GM21723 (cell line): ENCODE results near the gene PLAAT5.

Experiments used
- ATAC-seq: cut with Tn5 transposase; IDR thresholded peaks from one replicate; pipeline ENCODE4 v1.9.1; 2021; ENCODE audit warnings: mild to moderate bottlenecking, moderate library complexity; ENCODE audit not compliant: unreplicated experiment

Gene PLAAT5

GRCh38 chr11:63512816-63513215 lies 21.8 kb upstream of the PLAAT5 start:
- no peak for ATAC-seq

DNA sequence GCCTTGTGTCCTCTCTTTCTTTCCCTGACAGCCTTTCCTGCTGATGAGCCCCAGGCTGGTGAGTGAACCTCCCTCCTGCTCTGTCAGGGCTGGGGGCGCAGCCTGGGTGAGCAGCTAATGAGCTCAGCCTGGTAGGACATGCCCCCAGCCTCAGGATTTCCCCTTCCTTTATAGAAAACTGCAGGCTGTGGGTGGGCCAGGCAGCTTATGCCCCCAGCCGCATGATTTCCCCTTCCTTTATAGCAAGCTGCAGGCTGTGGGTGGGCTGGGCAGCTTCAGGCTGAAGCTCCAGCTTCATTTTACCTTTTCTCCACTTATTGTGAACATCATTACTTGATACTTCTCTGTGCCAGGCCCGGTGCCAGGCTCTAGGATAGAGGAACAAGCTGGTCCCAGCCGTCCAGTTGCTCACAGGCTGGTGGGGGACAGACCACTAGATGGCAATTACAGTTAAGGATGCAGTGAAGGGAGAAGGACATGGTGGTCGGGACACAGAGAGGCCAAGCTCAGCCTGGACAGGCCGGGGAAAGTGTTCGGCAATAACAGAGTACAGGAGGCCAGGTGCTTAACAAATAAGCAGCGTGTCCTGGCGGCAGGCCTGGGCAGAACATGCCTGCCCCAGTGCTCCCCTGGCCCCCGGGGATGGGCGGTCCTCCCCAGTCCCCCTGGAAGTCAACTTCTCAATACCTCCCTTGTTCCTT lies 20.2 kb upstream of the PLAAT5 start:
- no peak for ATAC-seq

DNA sequence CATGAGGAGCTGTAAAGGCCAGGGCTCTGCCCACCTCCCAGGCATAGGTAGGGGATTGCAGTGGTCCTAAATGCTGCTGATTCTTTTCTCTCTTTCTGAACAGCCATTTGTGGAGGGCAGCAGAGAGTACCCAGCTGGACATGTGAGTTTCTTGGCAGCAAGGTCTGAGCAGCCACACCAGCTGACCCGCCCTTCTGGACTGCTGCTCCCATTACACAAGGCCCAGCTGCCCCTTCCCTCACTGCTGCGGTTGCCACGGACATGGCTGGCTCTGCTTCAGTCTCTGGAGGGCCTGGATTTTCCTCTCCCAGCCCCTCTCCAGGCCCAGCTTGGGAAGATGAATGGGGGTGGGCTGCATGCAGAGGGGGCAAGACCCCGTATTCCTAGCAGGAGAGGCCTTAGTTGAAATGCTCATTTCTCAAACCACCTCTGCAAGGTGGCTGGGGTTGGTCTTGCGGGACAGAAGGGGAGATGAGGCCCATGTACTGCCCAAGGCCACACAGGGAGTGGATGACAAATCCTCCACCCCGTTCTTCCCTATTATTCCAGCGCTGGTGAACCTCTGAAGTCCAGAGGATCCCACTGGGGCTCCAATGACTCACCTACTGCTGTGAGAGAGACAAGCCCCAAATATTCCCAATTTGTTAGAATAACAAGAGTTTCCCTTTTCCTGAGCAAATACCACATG lies 19.5 kb upstream of the PLAAT5 start:
- no peak for ATAC-seq

DNA sequence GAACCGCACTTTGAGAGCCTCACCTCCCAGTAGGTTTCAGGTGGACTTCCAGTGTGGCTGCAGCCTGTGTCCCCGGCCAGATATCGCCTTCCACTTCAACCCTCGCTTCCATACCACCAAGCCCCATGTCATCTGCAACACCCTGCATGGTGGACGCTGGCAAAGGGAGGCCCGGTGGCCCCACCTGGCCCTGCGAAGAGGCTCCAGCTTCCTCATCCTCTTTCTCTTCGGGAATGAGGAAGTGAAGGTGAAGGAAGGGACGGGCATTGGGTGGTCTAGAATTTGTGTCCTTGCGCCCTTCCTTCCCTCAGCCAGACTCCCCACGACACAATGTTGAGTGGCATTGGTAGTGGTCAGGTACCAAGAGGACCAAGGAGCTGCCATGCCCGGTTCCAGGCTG lies 17.8 kb upstream of the PLAAT5 start:
- no peak for ATAC-seq

- no peak for ATAC-seq
Measured at GRCh38 chr11:63508009-63508408, 17.0 kb upstream of the PLAAT5 start.

DNA sequence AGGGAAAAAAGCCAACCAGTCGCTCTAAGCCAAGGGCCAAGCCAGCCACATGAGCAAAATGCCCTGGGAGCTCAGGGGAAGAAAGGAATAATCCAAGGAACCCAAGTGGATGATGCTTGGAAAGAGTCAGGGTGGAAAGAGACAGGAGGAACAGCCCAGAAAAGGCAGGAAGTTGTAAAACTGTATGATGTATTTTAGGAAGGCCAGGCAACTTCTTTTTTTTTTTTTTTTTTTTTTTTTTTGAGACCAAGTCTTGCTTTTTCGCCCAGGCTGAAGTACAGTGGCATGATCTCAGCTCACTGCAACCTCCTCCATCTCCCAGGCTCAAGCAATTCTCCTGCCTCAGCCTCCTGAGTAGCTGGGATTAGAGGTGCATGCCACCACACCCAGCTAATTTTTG lies 16.5 kb upstream of the PLAAT5 start:
- ATAC-seq = no peak

GRCh38 chr11:63506876-63507275 lies 15.9 kb upstream of the PLAAT5 start:
- no peak for ATAC-seq

- no peak for ATAC-seq
Measured at GRCh38 chr11:63505857-63506528, 15.0 kb upstream of the PLAAT5 start, which contains the start of gene LGALS12. TSS of gene LGALS12 (plus strand) at chr11:63506084. CDS start at chr11:63506459, 375 bp downstream.

- no peak for ATAC-seq
Measured at GRCh38 chr11:63504933-63505586, 14.1 kb upstream of the PLAAT5 start.

GRCh38 chr11:63504054-63504453 lies 13.1 kb upstream of the PLAAT5 start:
- ATAC-seq = no peak

DNA sequence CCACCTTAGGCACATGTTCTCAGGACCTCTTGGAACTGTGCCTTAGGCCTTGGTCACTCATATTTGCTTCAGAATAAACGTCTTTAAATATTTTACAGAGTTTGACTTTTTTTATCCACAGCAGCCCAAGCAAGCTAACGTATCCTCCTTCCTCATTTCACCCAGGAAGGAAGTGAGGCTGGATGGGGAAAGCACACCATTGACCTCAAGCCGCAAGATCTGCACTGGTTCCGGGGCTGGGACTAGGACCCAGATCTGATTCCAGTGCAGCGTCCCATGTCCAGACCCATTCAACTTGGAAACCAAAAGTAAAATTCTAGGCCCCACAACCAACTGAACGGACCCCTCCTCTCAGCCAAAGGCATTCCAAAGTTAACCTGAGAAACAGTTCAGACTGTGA lies 12.5 kb upstream of the PLAAT5 start:
- ATAC-seq = no peak

DNA sequence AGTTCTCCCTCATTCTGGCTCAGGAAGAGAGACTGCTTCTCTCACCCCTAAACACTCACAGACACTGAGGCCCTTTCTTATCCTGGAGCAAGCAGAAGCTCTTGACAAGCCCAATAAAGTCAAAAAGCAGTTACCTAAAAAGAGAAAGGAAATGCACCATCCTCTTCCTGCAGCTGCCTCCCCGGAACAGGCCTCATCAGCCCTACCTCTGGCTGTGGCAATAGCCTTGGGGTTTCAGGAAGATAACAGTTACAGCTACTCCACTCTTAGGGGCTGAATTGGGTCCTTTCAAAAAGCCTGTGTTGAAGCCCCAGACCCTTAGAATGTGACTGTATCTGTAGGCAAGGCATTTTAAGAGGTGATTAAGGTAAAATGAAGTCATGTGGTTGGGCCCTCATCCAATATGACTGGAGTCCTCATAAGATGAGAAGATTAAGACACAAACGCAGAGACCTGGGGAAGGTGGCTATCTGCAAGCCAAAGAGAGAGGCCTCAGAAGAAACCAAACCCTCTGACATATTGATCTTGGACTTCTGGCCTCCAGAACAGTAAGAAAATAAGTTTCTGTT lies 11.4 kb upstream of the PLAAT5 start:
- no peak for ATAC-seq

DNA sequence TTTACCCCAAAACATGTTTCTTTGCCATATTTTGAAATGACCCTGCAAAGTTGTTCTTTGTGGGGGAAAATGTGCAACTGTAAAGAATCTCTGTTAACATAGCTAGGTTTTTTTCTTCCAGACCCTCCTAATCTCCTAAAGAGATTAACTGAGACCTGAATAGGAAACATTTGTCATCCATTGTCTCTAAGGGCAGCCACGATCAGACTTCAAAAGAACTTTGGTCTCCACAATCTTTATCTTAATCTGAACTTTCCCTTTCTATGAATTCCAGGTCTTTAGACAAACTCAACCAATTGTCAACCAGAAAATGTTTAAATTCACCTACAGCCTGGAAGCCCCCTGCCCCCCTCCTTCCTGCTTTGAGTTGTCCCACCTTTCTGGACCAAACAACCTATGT lies 10.3 kb upstream of the PLAAT5 start:
- no peak for ATAC-seq

GRCh38 chr11:63499874-63500273 lies 8.9 kb upstream of the PLAAT5 start:
- no peak for ATAC-seq

DNA sequence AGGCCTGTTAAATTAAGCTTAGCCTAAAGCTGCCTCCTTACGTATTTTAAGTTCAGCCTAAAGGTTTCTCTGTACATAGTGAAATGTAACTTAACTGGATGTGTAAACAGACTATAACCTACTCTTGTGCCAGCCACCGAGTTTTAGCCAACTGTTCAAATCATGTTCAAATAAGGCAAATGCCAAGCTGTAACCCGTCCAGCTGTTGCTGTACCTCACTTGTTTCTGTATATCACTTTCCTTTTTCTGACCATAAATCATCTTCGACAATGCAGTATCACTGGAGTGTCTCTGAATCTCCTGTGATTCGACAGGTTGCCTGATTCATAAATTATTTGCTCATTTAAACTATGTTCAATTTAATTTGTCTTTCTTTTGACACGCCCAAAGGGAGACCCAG lies 4.0 kb upstream of the PLAAT5 start:
- no peak for ATAC-seq

GRCh38 chr11:63493127-63493526 lies 2.2 kb upstream of the PLAAT5 start:
- ATAC-seq = no peak

GRCh38 chr11:63492441-63492840 lies 1.5 kb upstream of the PLAAT5 start:
- no peak for ATAC-seq

DNA sequence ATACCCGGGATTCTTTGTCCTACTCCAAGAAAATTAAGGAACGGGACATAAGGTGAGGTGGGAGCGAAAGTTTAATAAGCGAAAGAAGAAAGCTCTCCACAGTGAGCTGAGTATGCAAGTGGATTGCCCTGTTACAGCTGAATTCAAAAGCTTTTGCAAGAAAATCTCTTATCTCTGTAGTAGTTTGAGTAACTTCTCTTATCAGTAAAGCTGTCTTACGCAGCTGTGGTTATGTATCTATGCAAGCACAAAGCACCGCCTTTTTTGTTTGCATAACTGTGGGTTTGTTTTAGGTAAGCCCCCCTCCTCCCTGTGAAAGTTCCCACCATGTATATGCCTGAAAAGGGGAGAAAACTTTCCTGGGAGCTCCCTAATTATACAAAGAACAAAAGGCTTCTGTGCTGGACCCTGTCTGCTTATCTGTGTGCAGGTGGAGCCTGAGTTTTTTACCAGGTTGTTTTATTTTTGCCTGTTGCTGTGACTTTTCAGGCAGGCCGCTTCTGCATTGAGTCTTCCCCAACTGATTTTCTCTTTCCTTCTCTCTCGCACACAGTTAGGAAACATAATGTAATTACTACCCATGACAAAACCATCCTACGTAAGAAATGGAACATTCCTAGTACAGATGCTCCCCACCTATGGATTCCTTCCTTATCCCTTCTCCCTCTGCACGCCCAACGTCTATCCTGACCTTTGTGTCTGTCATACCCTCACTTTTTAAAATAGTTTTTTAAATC lies 837 bp upstream of the PLAAT5 start:
- no peak for ATAC-seq

GRCh38 chr11:63491240-63491587 lies 247 bp upstream of the PLAAT5 start:
- ATAC-seq = no peak

DNA sequence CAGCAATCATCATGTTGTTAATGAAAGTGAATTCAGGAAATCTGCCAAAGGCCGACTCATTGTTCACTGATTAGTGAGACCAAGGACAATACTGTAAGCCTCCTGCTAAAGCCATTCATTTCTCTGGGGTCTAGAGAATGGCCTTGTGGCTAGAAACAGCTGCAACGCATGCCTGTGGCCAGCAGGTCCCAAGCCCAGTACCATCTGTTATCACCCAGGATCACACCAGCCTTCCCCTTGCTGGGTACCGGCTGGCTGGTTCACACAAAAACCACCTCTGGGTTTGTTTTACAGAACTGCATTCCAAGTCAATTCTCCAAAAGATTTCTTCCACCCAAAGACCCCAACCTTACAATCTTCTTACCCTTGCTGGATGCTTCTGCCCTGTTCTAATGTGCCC lies 1.1 kb downstream of the PLAAT5 start:
- no peak for ATAC-seq

DNA sequence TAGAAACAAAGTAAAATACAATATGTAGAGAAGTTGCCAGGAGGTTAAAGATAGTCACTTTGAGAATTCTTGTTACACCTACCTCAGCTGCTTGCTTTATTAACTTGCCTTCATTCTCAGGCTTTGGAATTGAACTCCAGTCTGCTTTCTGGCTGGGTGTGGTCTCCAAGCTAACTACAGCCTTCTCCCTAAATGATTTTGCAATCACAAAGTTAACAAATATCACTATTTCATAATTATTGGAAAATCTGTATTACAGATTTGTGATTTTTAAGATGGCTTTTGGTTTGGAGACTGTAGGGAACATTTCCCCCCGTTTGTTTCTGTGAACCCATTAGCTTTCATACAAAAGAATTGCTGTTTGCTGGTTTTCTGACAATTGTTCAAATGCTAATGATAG lies 2.2 kb downstream of the PLAAT5 start:
- ATAC-seq = no peak
